Mammary epithelial cell (primary cell): ENCODE results near the gene TLE3.

Source experiments
- EZH2 ChIP-seq: IDR thresholded peaks from 2 replicates; pipeline ENCODE4 v1.6.1; 2012; ENCODE audit warnings: low read length, inconsistent platforms, borderline replicate concordance
- TF ChIP-seq, protein P1 (sequence below), 2 donors: IDR thresholded peaks in 1 of 2; conservative IDR thresholded peaks in 1 of 2; 2 replicates each; pipeline ENCODE4 v1.5.1; 2011 to 2012; ENCODE audit warnings: inconsistent platforms in 2 of 2, low read length in 2 of 2, mild to moderate bottlenecking in 2 of 2, control low read depth in 1 of 2, low read depth in 1 of 2; ENCODE audit not compliant: insufficient read depth in 1 of 2; ENCODE audit errors: extremely low read depth in 1 of 2

DNA sequence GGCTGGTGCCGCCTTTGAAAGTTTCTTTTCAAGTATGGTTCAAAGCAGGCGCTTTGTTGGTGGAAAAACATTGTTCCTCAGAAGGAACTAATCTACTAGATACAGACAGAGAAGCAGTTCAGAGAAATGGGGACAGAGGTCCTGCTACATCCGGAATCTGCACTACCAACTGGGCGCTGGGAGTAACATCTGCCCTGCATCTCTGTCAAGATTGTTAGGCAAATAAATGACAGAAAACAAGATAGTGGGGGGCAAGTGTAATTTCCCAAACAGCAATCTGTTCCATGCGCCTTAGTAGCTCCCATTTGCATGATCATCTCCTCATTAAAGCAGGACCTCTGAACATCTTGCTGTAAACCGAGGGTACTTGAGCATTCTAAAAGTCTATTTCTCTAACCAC, 17.4 kb downstream of the TLE3 start:
- TF ChIP-seq, protein P1, sequence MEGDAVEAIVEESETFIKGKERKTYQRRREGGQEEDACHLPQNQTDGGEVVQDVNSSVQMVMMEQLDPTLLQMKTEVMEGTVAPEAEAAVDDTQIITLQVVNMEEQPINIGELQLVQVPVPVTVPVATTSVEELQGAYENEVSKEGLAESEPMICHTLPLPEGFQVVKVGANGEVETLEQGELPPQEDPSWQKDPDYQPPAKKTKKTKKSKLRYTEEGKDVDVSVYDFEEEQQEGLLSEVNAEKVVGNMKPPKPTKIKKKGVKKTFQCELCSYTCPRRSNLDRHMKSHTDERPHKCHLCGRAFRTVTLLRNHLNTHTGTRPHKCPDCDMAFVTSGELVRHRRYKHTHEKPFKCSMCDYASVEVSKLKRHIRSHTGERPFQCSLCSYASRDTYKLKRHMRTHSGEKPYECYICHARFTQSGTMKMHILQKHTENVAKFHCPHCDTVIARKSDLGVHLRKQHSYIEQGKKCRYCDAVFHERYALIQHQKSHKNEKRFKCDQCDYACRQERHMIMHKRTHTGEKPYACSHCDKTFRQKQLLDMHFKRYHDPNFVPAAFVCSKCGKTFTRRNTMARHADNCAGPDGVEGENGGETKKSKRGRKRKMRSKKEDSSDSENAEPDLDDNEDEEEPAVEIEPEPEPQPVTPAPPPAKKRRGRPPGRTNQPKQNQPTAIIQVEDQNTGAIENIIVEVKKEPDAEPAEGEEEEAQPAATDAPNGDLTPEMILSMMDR (conservative IDR thresholded peaks at IDR 0.05 in 1 of 2, IDR thresholded peaks at IDR 0.05 in 1 of 2; ENCODE audit: extremely low read depth in 1 of 2, insufficient read depth in 1 of 2, low read depth in 1 of 2, low read length in 2 of 2), result no peak
- TF ChIP-seq EZH2, result no peak
